ENCODE measurements around the gene CMTM1.

DNA sequence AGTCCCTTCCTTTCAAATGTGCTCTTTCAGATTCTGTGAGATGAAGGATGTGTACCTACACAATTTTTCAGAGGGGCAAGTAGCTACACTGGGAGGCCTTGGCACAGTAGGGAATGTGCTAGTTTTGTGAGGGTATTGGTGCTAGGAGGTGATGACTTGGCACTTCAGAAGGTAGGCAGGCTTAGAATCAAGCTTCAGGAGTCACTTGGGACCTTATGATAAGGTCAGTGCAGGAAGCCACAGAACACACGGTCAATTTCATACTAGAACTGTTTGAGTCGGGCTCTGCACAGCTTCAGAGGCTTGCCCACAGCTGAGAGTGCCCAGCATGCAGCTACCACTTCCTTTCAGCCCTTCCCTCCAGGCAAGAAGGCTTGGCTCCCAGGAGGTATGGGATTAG is 6.1 kb downstream of the CMTM1 start:
- TF ChIP-seq, protein P1, sequence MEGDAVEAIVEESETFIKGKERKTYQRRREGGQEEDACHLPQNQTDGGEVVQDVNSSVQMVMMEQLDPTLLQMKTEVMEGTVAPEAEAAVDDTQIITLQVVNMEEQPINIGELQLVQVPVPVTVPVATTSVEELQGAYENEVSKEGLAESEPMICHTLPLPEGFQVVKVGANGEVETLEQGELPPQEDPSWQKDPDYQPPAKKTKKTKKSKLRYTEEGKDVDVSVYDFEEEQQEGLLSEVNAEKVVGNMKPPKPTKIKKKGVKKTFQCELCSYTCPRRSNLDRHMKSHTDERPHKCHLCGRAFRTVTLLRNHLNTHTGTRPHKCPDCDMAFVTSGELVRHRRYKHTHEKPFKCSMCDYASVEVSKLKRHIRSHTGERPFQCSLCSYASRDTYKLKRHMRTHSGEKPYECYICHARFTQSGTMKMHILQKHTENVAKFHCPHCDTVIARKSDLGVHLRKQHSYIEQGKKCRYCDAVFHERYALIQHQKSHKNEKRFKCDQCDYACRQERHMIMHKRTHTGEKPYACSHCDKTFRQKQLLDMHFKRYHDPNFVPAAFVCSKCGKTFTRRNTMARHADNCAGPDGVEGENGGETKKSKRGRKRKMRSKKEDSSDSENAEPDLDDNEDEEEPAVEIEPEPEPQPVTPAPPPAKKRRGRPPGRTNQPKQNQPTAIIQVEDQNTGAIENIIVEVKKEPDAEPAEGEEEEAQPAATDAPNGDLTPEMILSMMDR (IDR thresholded peaks at IDR 0.05): no peak
- no peak for TF ChIP-seq ZFX (IDR thresholded peaks at IDR 0.05; ENCODE audit: borderline replicate concordance)
